ENCODE data around the gene CALD1. TPM values are rescaled to one million over a fixed set of nuclear protein-coding genes. Genes with fewer than 3 reads are reported as not detected.

The CALD1 gene
- total RNA-seq, 2 donors from 2014 or later = 307 to 314 TPM

- H3K9me3 ChIP-seq = no peaks in the 10 kb centered on the region
- WGBS = 90% methylated on average over 5 of the region's 5 CpGs
- H3K36me3 ChIP-seq = no peaks in the 10 kb centered on the region
- no peak overlapping the region for H3K27ac ChIP-seq
- no peaks in the 10 kb centered on the region for H3K27me3 ChIP-seq (replicated peaks; ENCODE audit: insufficient read depth)
- intact Hi-C loops (cut with DNase I) = loop anchor here (5.0 kb wide), 2 partner anchors 159 to 179 kb away; partner anchors contain the start of gene TMEM140
- H3K4me3 ChIP-seq = no peak overlapping the region
- no peaks in the 10 kb centered on the region for H3K4me1 ChIP-seq (replicated peaks)
- no peak for TF ChIP-seq POLR2A (IDR thresholded peaks at IDR 0.05)
- no peak for TF ChIP-seq POLR2AphosphoS5 (IDR thresholded peaks at IDR 0.05)
- no peak for TF ChIP-seq CTCF (IDR thresholded peaks at IDR 0.05)
- DNase-seq (ENCODE audit: low spot score) = no peak
Observed at GRCh38 chr7:134988161-134988560, 208.7 kb downstream of the CALD1 start.

GRCh38 chr7:134991469-134992339, 212.3 kb downstream of the CALD1 start:
- intact Hi-C loops (cut with DNase I) = no loop called here
- H3K4me1 ChIP-seq (replicated peaks) = no peaks in the 10 kb centered on the region

GRCh38 chr7:134992626-134993179, 213.3 kb downstream of the CALD1 start:
- Histone ChIP-seq H3K36me3 (peaks cover 0 to 3% of the 10 kb centered on the region in 2 donors), H3K9me3 (no peaks in the 10 kb centered on the region), H3K4me1 (replicated peaks) (no peaks in the 10 kb centered on the region), H3K27me3 (replicated peaks; ENCODE audit: insufficient read depth) (no peaks in the 10 kb centered on the region), H3K27ac (no peak overlapping the region), H3K4me3 (no peak overlapping the region)
- WGBS = 77% methylated on average over 6 of the region's 6 CpGs
- intact Hi-C loops (cut with DNase I) = no loop called here
- TF ChIP-seq CTCF (IDR thresholded peaks at IDR 0.05) (no peak), POLR2AphosphoS5 (IDR thresholded peaks at IDR 0.05) (no peak), POLR2A (IDR thresholded peaks at IDR 0.05) (no peak)
- DNase-seq (ENCODE audit: low spot score) = no peak

More at GRCh38 chr7:134991469-134992339, 212.3 kb downstream of the CALD1 start:
- DNase-seq (ENCODE audit: low spot score) = no peak
- WGBS = 67% methylated on average over 2 of the region's 2 CpGs
- Histone ChIP-seq H3K4me3 (no peak overlapping the region), H3K27ac (no peak overlapping the region), H3K9me3 (no peaks in the 10 kb centered on the region), H3K36me3 (peaks cover 0 to 3% of the 10 kb centered on the region in 2 donors), H3K27me3 (replicated peaks; ENCODE audit: insufficient read depth) (no peaks in the 10 kb centered on the region)
- no peak for TF ChIP-seq CTCF (IDR thresholded peaks at IDR 0.05)
- TF ChIP-seq POLR2AphosphoS5 (IDR thresholded peaks at IDR 0.05) = no peak
- no peak for TF ChIP-seq POLR2A (IDR thresholded peaks at IDR 0.05)

GRCh38 chr7:134993877-134994456, 214.5 kb downstream of the CALD1 start:
- no peak for DNase-seq (ENCODE audit: low spot score)
- Histone ChIP-seq H3K27ac (no peak overlapping the region), H3K4me3 (no peak overlapping the region), H3K36me3 (peaks cover 0 to 3% of the 10 kb centered on the region in 2 donors), H3K27me3 (replicated peaks; ENCODE audit: insufficient read depth) (no peaks in the 10 kb centered on the region), H3K9me3 (no peaks in the 10 kb centered on the region), H3K4me1 (replicated peaks) (no peaks in the 10 kb centered on the region)
- intact Hi-C loops (cut with DNase I) = no loop called here
- no peak for TF ChIP-seq POLR2AphosphoS5 (IDR thresholded peaks at IDR 0.05)
- TF ChIP-seq CTCF (IDR thresholded peaks at IDR 0.05) = no peak
- TF ChIP-seq POLR2A (IDR thresholded peaks at IDR 0.05) = no peak
- 95% methylated on average over 2 of the region's 2 CpGs for WGBS

Measured in prostate gland (tissue), 2 donors.